ENCODE measurements around the gene LONRF2. TPM values are rescaled to one million over a fixed set of nuclear protein-coding genes. Genes with fewer than 3 reads are reported as not detected.

Gene LONRF2
- total RNA-seq, 6 donors from 2014 or later, result 3.0 to 7.9 (median 4.2) TPM

GRCh38 chr2:100283724-100284501, 38.4 kb downstream of the LONRF2 start:
- Histone ChIP-seq H3K36me3 (peaks cover 0 to 15% (median 0%) of the 10 kb centered on the region in 4 donors), H3K27me3 (no peaks in the 10 kb centered on the region), H3K9me3 (no peaks in the 10 kb centered on the region), H3K4me3 (no peak overlapping the region), H3K27ac (no peak overlapping the region), H3K4me1 (no peaks in the 10 kb centered on the region)
- no peak for ATAC-seq (ENCODE audit: low FRiP score in 2 of 2)
- TF ChIP-seq POLR2A (IDR thresholded peaks at IDR 0.05), result no peak
- TF ChIP-seq POLR2AphosphoS5 (IDR thresholded peaks at IDR 0.05), result no peak
- TF ChIP-seq, protein P1, sequence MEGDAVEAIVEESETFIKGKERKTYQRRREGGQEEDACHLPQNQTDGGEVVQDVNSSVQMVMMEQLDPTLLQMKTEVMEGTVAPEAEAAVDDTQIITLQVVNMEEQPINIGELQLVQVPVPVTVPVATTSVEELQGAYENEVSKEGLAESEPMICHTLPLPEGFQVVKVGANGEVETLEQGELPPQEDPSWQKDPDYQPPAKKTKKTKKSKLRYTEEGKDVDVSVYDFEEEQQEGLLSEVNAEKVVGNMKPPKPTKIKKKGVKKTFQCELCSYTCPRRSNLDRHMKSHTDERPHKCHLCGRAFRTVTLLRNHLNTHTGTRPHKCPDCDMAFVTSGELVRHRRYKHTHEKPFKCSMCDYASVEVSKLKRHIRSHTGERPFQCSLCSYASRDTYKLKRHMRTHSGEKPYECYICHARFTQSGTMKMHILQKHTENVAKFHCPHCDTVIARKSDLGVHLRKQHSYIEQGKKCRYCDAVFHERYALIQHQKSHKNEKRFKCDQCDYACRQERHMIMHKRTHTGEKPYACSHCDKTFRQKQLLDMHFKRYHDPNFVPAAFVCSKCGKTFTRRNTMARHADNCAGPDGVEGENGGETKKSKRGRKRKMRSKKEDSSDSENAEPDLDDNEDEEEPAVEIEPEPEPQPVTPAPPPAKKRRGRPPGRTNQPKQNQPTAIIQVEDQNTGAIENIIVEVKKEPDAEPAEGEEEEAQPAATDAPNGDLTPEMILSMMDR (IDR thresholded peaks at IDR 0.05), result no peak
- TF ChIP-seq EP300 (IDR thresholded peaks at IDR 0.05), result no peak
- 85 to 86% methylated on average over 20 of the region's 20 CpGs for WGBS, 2 donors
- DNase-seq, result peak in 1 of 2 donors; percentile 40

GRCh38 chr2:100281521-100282438, 40.5 kb downstream of the LONRF2 start:
- Histone ChIP-seq H3K27ac (no peak overlapping the region), H3K36me3 (peaks cover 0 to 14% (median 0%) of the 10 kb centered on the region in 4 donors), H3K27me3 (no peaks in the 10 kb centered on the region), H3K4me3 (no peak overlapping the region), H3K4me1 (no peaks in the 10 kb centered on the region), H3K9me3 (no peaks in the 10 kb centered on the region)
- ATAC-seq (ENCODE audit: low FRiP score in 2 of 2) (peak in 1 of 2 donors; percentile 89), DNase-seq (no peak)
- WGBS, 2 donors, result 69% methylated on average over 16 of the region's 16 CpGs
- no peak for TF ChIP-seq EP300 (IDR thresholded peaks at IDR 0.05)

- Histone ChIP-seq H3K4me1 (no peaks in the 10 kb centered on the region), H3K4me3 (no peak overlapping the region), H3K36me3 (peaks cover 0 to 9% (median 0%) of the 10 kb centered on the region in 4 donors), H3K9me3 (no peaks in the 10 kb centered on the region), H3K27me3 (no peaks in the 10 kb centered on the region), H3K27ac (no peak overlapping the region)
- 82 to 93% methylated on average over 17 of the region's 17 CpGs for WGBS, 2 donors
- no peak for DNase-seq
- TF ChIP-seq, protein P1 (IDR thresholded peaks at IDR 0.05), result no peak
- TF ChIP-seq POLR2A (IDR thresholded peaks at IDR 0.05) (no peak), POLR2AphosphoS5 (IDR thresholded peaks at IDR 0.05) (no peak), EP300 (IDR thresholded peaks at IDR 0.05) (no peak)
- no peak for ATAC-seq (ENCODE audit: low FRiP score in 2 of 2)
Observed at GRCh38 chr2:100279586-100280534, 42.4 kb downstream of the LONRF2 start.

DNA sequence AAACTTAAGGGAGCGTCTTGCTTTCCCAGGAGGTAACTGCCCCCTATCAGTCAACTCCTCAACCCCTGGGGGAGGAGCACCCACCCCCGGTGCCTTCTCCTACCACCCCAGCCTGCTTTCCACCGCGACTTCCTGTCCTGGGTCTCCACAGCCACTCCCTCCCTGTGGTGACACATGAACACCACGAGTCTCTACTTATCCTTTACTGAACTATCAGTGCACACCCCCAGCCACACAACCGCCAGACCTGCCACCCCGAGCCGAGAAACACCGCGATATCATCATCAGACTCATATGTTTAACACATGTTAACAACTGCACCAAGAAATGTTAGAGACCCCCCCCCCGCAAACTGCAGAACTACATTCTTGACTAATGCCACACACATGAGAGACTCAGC, 43.3 kb downstream of the LONRF2 start:
- DNase-seq, result no peak
- 82 to 84% methylated on average over 11 of the region's 11 CpGs for WGBS, 2 donors
- TF ChIP-seq POLR2AphosphoS5 (IDR thresholded peaks at IDR 0.05), result no peak
- no peak for TF ChIP-seq EP300 (IDR thresholded peaks at IDR 0.05)
- TF ChIP-seq POLR2A (IDR thresholded peaks at IDR 0.05), result no peak
- TF ChIP-seq, protein P1 (IDR thresholded peaks at IDR 0.05), result no peak
- Histone ChIP-seq H3K4me3 (no peak overlapping the region), H3K36me3 (peaks cover 0 to 4% (median 0%) of the 10 kb centered on the region in 4 donors), H3K27me3 (no peaks in the 10 kb centered on the region), H3K9me3 (no peaks in the 10 kb centered on the region), H3K27ac (no peak overlapping the region), H3K4me1 (no peaks in the 10 kb centered on the region)
- no peak for ATAC-seq (ENCODE audit: low FRiP score in 2 of 2)

All from upper lobe of left lung (tissue), 6 donors.